SK-N-SH (cell line): ENCODE results near the gene CHST13. TPM values are rescaled to one million over a fixed set of nuclear protein-coding genes. Genes with fewer than 3 reads are reported as not detected.

Source experiments
- CTCF ChIA-PET: fragments of 300-600, 350-600 bp; formaldehyde crosslinking; extraction: SDS; loops from one replicate; lab custom pipeline; 2021; lab: Yijun Ruan, JAX
- POLR2A ChIA-PET: fragments of 350-600 bp; sonication (Branson Sonifier 250); formaldehyde crosslinking; extraction: SDS; loops from one replicate; lab custom pipeline; 2020; ENCODE audit warnings: antibody characterized with exemption, inconsistent platforms; lab: Yijun Ruan, JAX
- DNase-seq: peaks from one replicate; pipeline ENCODE4 v3.0.0; 2012
- H2AFZ ChIP-seq: fragments of 200-600 bp; sonication (generic); 2 replicates; pipeline ENCODE4 v1.8.1; 2016; ENCODE audit warnings: antibody characterized with exemption, mild to moderate bottlenecking, low read depth
- H3F3A ChIP-seq: fragments of 200-600 bp; sonication (generic); replicated peaks from 2 replicates; pipeline ENCODE3; 2016; ENCODE audit warnings: antibody characterized with exemption, mild to moderate bottlenecking; ENCODE audit not compliant: insufficient read depth
- H3K27ac ChIP-seq, 2 experiments: fragments of 200-500 bp in 1 of 2; fragments of 200-600 bp in 1 of 2; sonication (Bioruptor generic) in 1 of 2; sonication (generic), shearing (Covaris generic) in 1 of 2; 2 replicates each; pipeline versions ENCODE4 v1.5.1 to v1.6.1; 2014 to 2016; ENCODE audit warnings: low read depth in 2 of 2, inconsistent platforms in 1 of 2, low read length in 1 of 2, mild to moderate bottlenecking in 1 of 2, mixed read lengths in 1 of 2
- H3K27me3 ChIP-seq: fragments of 200-600 bp; sonication (generic), shearing (Covaris generic); 2 replicates; pipeline ENCODE4 v1.6.1; 2016; ENCODE audit warnings: mixed run types; ENCODE audit not compliant: insufficient read depth
- H3K36me3 ChIP-seq, 2 experiments: fragments of 200-500 bp in 1 of 2; fragments of 200-600 bp in 1 of 2; sonication (Bioruptor generic) in 1 of 2; sonication (generic) in 1 of 2; replicated peaks in 1 of 2; 2 replicates each; pipeline versions ENCODE3 to v1.5.1; 2014 to 2016; ENCODE audit warnings: low read length in 1 of 2, mild to moderate bottlenecking in 1 of 2; ENCODE audit not compliant: insufficient read depth in 2 of 2, control insufficient read depth in 1 of 2
- H3K4me1 ChIP-seq, 2 experiments: fragments of 200-500 bp in 1 of 2; fragments of 200-600 bp in 1 of 2; sonication (Bioruptor generic) in 1 of 2; sonication (generic), shearing (Covaris generic) in 1 of 2; 2 replicates each; pipeline versions ENCODE4 v1.5.1 to v1.6.1; 2014 to 2016; ENCODE audit warnings: low read depth in 1 of 2, low read length in 1 of 2, mixed run types in 1 of 2; ENCODE audit not compliant: insufficient read depth in 2 of 2, control insufficient read depth in 1 of 2
- H3K4me2 ChIP-seq: fragments of 200-600 bp; sonication (generic), shearing (Covaris generic); 2 replicates; pipeline ENCODE4 v1.6.1; 2017; ENCODE audit warnings: mixed run types
- H3K4me3 ChIP-seq, 2 experiments: fragments of 200-500 bp in 1 of 2; fragments of 200-600 bp in 1 of 2; sonication (Bioruptor generic) in 1 of 2; sonication (generic), shearing (Covaris generic) in 1 of 2; 2 replicates each; pipeline versions ENCODE4 v1.5.1 to v1.8.1; 2014 to 2016; ENCODE audit warnings: low read depth in 2 of 2, inconsistent platforms in 1 of 2, low read length in 1 of 2, mild to moderate bottlenecking in 1 of 2, mixed read lengths in 1 of 2, moderate library complexity in 1 of 2
- H3K79me2 ChIP-seq: fragments of 200-600 bp; sonication (generic); 2 replicates; pipeline ENCODE4 v1.8.1; 2017; ENCODE audit warnings: mild to moderate bottlenecking; ENCODE audit not compliant: insufficient read depth
- H3K9ac ChIP-seq: fragments of 200-600 bp; sonication (generic); 2 replicates; pipeline ENCODE4 v1.6.1; 2017; ENCODE audit warnings: mixed run types
- H3K9me2 ChIP-seq: fragments of 200-600 bp; sonication (generic); 2 replicates; pipeline ENCODE4 v1.6.1; 2017; ENCODE audit warnings: mixed run types
- H3K9me3 ChIP-seq: fragments of 200-600 bp; sonication (generic); 2 replicates; pipeline ENCODE4 v1.6.1; 2017; ENCODE audit warnings: mixed run types, mild to moderate bottlenecking, moderate library complexity
- H4K20me1 ChIP-seq: fragments of 200-600 bp; sonication (generic); 2 replicates; pipeline ENCODE4 v1.6.1; 2017; ENCODE audit warnings: mild to moderate bottlenecking, mixed run types; ENCODE audit not compliant: insufficient read depth
- CHD2 ChIP-seq: fragments of 150-350 bp; IDR thresholded peaks from 2 replicates; pipeline ENCODE4 v1.6.1; 2018; ENCODE audit warnings: low read length; ENCODE audit not compliant: partially characterized antibody
- CTCF ChIP-seq: fragments of 200-600 bp; sonication (generic); IDR thresholded peaks from 2 replicates; pipeline ENCODE4 v1.6.1; 2017; ENCODE audit warnings: antibody characterized with exemption, mild to moderate bottlenecking, moderate library complexity
- EP300 ChIP-seq, 2 experiments: IDR thresholded peaks; 2 replicates each; pipeline versions ENCODE4 v1.4.0 to v1.6.1; 2012; ENCODE audit warnings: borderline replicate concordance in 1 of 2, low read depth in 1 of 2, low read length in 1 of 2
- EZH2phosphoT487 ChIP-seq: fragments of 200-600 bp; sonication (generic); IDR thresholded peaks from 2 replicates; pipeline ENCODE4 v1.6.1; 2017; ENCODE audit warnings: low read depth, mixed run types, mild to moderate bottlenecking, antibody characterized with exemption, moderate library complexity, borderline replicate concordance
- FOXM1 ChIP-seq: IDR thresholded peaks from 2 replicates; pipeline ENCODE4 v1.4.0; 2012; ENCODE audit warnings: low read depth, mild to moderate bottlenecking
- GABPA ChIP-seq: IDR thresholded peaks from 2 replicates; pipeline ENCODE4 v1.4.0; 2012; ENCODE audit warnings: low read depth, mild to moderate bottlenecking
- JUND ChIP-seq: IDR thresholded peaks from 2 replicates; pipeline ENCODE4 v1.4.0; 2012
- MEF2A ChIP-seq: IDR thresholded peaks from 2 replicates; pipeline ENCODE4 v1.4.0; 2012; ENCODE audit warnings: low read depth, borderline replicate concordance
- NRF1 ChIP-seq: IDR thresholded peaks from 2 replicates; pipeline ENCODE4 v1.6.1; 2012; ENCODE audit warnings: low read depth, mild to moderate bottlenecking, low read length
- RXRA ChIP-seq: IDR thresholded peaks from 2 replicates; pipeline ENCODE4 v1.4.0; 2012; ENCODE audit warnings: low read depth, mild to moderate bottlenecking, borderline replicate concordance
- TAF1 ChIP-seq: IDR thresholded peaks from 2 replicates; pipeline ENCODE4 v1.6.1; 2012; ENCODE audit warnings: low read depth, mild to moderate bottlenecking, low read length, moderate library complexity, borderline replicate concordance
- USF1 ChIP-seq: IDR thresholded peaks from 2 replicates; pipeline ENCODE4 v1.4.0; 2012; ENCODE audit warnings: low read depth, borderline replicate concordance
- YY1 ChIP-seq: IDR thresholded peaks from 2 replicates; pipeline ENCODE4 v1.4.0; 2012; ENCODE audit warnings: low read depth, mild to moderate bottlenecking
- ZBTB33 ChIP-seq: IDR thresholded peaks from 2 replicates; pipeline ENCODE4 v1.4.0; 2012; ENCODE audit warnings: low read depth, borderline replicate concordance
- WGBS: methylation state at CpG from one replicate; pipeline ENCODE4 v1.1.6; 2017; ENCODE audit warnings: low lambda C conversion rate; 5-methylcytosine and 5-hydroxymethylcytosine counted together
- polyA plus RNA-seq, 3 experiments: library from polyadenylated mRNA; depleted of rRNA; stranded (reverse); fragments of >200 nt; gene quantifications; 2 replicates each; pipeline ENCODE4 v1.2.3, GENCODE V29; 2012

CHST13 gene
- polyA plus RNA-seq, 1 of the 3 experiments (the other 2 are of a cell fraction) = 0.41 TPM

GRCh38 chr3:126558336-126559071, 34.5 kb downstream of the CHST13 start, which contains the start of gene C3orf22:
Gene C3orf22 (minus strand): TSS chr3:126558932. CDS start chr3:126553390, 5,542 bp downstream.
- Histone ChIP-seq H3K27ac (no peak within 1 kb of the TSS), H3F3A (no peaks in the 10 kb centered on the region), H3K9me3 (no peaks in the 10 kb centered on the region), H3K27me3 (no peaks in the 10 kb centered on the region), H3K4me2 (no peak within 1 kb of the TSS), H4K20me1 (no peaks in the 10 kb centered on the region), H3K36me3 (no peaks in the 10 kb centered on the region), H3K9ac (no peak within 1 kb of the TSS)
- CTCF ChIA-PET = interaction anchor here (0.8 kb wide), 1 partner anchor 915 kb away, joined by 3 read pairs; no protein-coding TSS in a partner anchor
- TF ChIP-seq EP300 (IDR thresholded peaks at IDR 0.05; ENCODE audit: borderline replicate concordance in 1 of 2, low read depth in 1 of 2, low read length in 1 of 2) (no peak), USF1 (no peak), CTCF (no peak), TAF1 (no peak), NRF1 (no peak), GABPA (no peak), MEF2A (no peak), EZH2phosphoT487 (no peak), YY1 (no peak), CHD2 (no peak), ZBTB33 (no peak), RXRA (no peak), FOXM1 (no peak), JUND (no peak)
- TF ChIP-seq, all 33 proteins: peak for 0
- POLR2A ChIA-PET = no interaction called here
- DNase-seq = peak; percentile 61
- H3K79me2 ChIP-seq = no peaks in the 10 kb centered on the region
- H3K4me3 ChIP-seq = no peak within 1 kb of the TSS
- H3K4me1 ChIP-seq = peaks cover 0 to 11% of the 10 kb centered on the region in 2 experiments; a peak in 1 of 4 replicates
- H3K9me2 ChIP-seq = no peaks in the 10 kb centered on the region
- H2AFZ ChIP-seq = no peak within 1 kb of the TSS
- WGBS = 40% methylated on average over 5 of the region's 9 CpGs
